ENCODE data around the gene CDH4. TPM values are rescaled to one million over a fixed set of nuclear protein-coding genes. Genes with fewer than 3 reads are reported as not detected.

CDH4 gene
- total and polyA plus RNA-seq, 9 of the 15 experiments (the other 6 are each of a cell fraction or from before 2014, with no cell fraction given): 0.04 TPM; not detected in 8

DNA sequence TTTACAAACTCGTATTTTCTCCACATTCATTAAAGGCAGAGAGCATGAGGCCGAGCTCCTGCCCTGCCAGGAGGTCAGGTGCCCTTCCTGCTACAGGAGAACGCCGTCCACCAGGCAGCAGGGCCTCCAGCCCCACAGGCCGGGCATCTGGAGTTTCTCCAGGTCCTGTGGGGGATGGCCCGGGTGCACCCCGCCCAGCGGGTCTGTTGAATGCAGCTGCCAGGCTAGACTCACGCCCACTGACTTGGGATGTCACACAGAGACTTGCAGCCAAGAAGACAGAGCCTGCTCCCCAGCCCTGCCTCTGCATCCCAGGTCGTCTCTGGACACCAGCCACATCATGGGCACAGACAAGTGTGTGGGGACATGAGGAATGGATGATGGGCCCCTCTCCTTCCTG is 376.4 kb downstream of the CDH4 start:
- CTCF ChIA-PET (ENCODE audit: low intra/inter-chr PET ratio): no interaction called here
- Histone ChIP-seq H3K9me3 (replicated peaks; ENCODE audit: control insufficient read depth, insufficient read depth, low read depth, low read length) (no peaks in the 10 kb centered on the region), H3K79me2 (ENCODE audit: control insufficient read depth, insufficient read depth, low read length) (no peaks in the 10 kb centered on the region), H2AFZ (ENCODE audit: low read depth, low read length) (no peak overlapping the region), H3K4me3 (no peak overlapping the region), H3K4me1 (replicated peaks in 1 of 2; ENCODE audit: control insufficient read depth in 2 of 2, insufficient read depth in 2 of 2, low read length in 2 of 2) (no peaks in the 10 kb centered on the region), H3K27ac (ENCODE audit: extremely low read depth, low read depth, low read length) (no peak overlapping the region), H4K20me1 (replicated peaks; ENCODE audit: control insufficient read depth, insufficient read depth, low read length) (no peaks in the 10 kb centered on the region; the same call in none of the 2 replicates), H3K27me3 (ENCODE audit: control insufficient read depth in 2 of 2, insufficient read depth in 2 of 2, low read length in 2 of 2) (peaks cover 14 to 65% of the 10 kb centered on the region in 2 experiments; a peak in 4 of 5 replicates), H3K9me1 (ENCODE audit: control insufficient read depth, insufficient read depth, low read length) (no peaks in the 10 kb centered on the region), H3K36me3 (ENCODE audit: control insufficient read depth, insufficient read depth, low read length) (no peaks in the 10 kb centered on the region), H3K4me2 (ENCODE audit: insufficient read depth, low read length) (no peak overlapping the region), H3K9ac (ENCODE audit: insufficient read depth in 1 of 2, low read depth in 2 of 2, low read length in 2 of 2) (no peak overlapping the region)
- no peak for ATAC-seq
- FAIRE-seq: no peak
- DNase-seq (ENCODE audit: extremely low read depth in 1 of 4, low spot score in 3 of 4): no peak
- 3% methylated on average over 7 of the region's 10 CpGs for WGBS (ENCODE audit: insufficient coverage, low coverage, missing lambda C conversion rate)
- POLR2A ChIA-PET: no interaction called here
- intact Hi-C loops (cut with micrococcal nuclease): no loop called here
- BruUV-seq (replicated peaks): no TSS peak
- in situ Hi-C loops (cut with MboI): no loop called here
- TF ChIP-seq BMI1 (IDR thresholded peaks at IDR 0.05; ENCODE audit: low read length) (no peak), OTX1 (CRISPR knock-in tag; IDR thresholded peaks at IDR 0.05) (no peak), RBM39 (optimal IDR thresholded peaks at IDR 0.05; ENCODE audit: low read depth, low read length) (no peak), ZNF830 (CRISPR knock-in tag; IDR thresholded peaks at IDR 0.05) (no peak), SMARCA4 (IDR thresholded peaks at IDR 0.05) (no peak), CHD4 (IDR thresholded peaks at IDR 0.05; ENCODE audit: insufficient read depth, insufficient replicate concordance, low read depth, low read length, poor library complexity, severe bottlenecking) (no peak), FUS (optimal IDR thresholded peaks at IDR 0.05; ENCODE audit: low read depth, low read length) (no peak), ESRRB (CRISPR knock-in tag; IDR thresholded peaks at IDR 0.05; ENCODE audit: borderline replicate concordance) (no peak), PHTF2 (CRISPR knock-in tag; IDR thresholded peaks at IDR 0.05) (no peak), ZBTB7A (IDR thresholded peaks at IDR 0.05; ENCODE audit: borderline replicate concordance, control insufficient read depth, low read depth, low read length) (no peak), SETDB1 (IDR thresholded peaks at IDR 0.05; ENCODE audit: low read length) (no peak), NR1H2 (CRISPR knock-in tag; IDR thresholded peaks at IDR 0.05) (no peak), POLR2AphosphoS2 (IDR thresholded peaks at IDR 0.05; ENCODE audit: low read length) (no peak)
- TF ChIP-seq, protein P1, sequence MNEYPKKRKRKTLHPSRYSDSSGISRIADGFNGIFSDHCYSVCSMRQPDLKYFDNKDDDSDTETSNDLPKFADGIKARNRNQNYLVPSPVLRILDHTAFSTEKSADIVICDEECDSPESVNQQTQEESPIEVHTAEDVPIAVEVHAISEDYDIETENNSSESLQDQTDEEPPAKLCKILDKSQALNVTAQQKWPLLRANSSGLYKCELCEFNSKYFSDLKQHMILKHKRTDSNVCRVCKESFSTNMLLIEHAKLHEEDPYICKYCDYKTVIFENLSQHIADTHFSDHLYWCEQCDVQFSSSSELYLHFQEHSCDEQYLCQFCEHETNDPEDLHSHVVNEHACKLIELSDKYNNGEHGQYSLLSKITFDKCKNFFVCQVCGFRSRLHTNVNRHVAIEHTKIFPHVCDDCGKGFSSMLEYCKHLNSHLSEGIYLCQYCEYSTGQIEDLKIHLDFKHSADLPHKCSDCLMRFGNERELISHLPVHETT (CRISPR knock-in tag; conservative IDR thresholded peaks at IDR 0.05 in 1 of 2, IDR thresholded peaks at IDR 0.05 in 1 of 2): no peak
- TF ChIP-seq, protein P2, sequence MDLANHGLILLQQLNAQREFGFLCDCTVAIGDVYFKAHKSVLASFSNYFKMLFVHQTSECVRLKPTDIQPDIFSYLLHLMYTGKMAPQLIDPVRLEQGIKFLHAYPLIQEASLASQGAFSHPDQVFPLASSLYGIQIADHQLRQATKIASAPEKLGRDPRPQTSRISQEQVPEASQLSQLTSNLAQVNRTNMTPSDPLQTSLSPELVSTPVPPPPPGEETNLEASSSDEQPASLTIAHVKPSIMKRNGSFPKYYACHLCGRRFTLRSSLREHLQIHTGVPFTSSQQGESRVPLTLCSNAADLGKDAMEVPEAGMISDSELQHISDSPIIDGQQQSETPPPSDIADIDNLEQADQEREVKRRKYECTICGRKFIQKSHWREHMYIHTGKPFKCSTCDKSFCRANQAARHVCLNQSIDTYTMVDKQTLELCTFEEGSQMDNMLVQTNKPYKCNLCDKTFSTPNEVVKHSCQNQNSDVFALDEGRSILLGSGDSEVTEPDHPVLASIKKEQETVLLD (IDR thresholded peaks at IDR 0.05): no peak
- TF ChIP-seq, protein P3, sequence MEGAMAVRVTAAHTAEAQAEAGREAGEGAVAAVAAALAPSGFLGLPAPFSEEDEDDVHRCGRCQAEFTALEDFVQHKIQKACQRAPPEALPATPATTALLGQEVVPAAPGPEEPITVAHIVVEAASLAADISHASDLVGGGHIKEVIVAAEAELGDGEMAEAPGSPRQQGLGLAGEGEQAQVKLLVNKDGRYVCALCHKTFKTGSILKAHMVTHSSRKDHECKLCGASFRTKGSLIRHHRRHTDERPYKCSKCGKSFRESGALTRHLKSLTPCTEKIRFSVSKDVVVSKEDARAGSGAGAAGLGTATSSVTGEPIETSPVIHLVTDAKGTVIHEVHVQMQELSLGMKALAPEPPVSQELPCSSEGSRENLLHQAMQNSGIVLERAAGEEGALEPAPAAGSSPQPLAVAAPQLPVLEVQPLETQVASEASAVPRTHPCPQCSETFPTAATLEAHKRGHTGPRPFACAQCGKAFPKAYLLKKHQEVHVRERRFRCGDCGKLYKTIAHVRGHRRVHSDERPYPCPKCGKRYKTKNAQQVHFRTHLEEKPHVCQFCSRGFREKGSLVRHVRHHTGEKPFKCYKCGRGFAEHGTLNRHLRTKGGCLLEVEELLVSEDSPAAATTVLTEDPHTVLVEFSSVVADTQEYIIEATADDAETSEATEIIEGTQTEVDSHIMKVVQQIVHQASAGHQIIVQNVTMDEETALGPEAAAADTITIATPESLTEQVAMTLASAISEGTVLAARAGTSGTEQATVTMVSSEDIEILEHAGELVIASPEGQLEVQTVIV (CRISPR knock-in tag; IDR thresholded peaks at IDR 0.05; ENCODE audit: borderline replicate concordance): no peak
- TF ChIP-seq, protein P4, sequence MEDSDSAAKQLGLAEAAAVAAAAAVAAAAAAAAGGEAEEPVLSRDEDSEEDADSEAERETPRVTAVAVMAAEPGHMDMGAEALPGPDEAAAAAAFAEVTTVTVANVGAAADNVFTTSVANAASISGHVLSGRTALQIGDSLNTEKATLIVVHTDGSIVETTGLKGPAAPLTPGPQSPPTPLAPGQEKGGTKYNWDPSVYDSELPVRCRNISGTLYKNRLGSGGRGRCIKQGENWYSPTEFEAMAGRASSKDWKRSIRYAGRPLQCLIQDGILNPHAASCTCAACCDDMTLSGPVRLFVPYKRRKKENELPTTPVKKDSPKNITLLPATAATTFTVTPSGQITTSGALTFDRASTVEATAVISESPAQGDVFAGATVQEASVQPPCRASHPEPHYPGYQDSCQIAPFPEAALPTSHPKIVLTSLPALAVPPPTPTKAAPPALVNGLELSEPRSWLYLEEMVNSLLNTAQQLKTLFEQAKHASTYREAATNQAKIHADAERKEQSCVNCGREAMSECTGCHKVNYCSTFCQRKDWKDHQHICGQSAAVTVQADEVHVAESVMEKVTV (CRISPR knock-in tag; IDR thresholded peaks at IDR 0.05): no peak
